SHP77 treated with DMSO at 0.1 percent for 48 hours (cell line): ENCODE measurements around the gene GH2.
A peak's percentile ranks its signal among the peaks of the same experiment; 100 is the strongest.
"Not testable (repeated sequence)": the region's sequence is repeated elsewhere in the genome, so short reads cannot be mapped to it uniquely, and the experiment has no call there.

Experiments
- DNase-seq: peaks from one replicate; lab custom pipeline; 2025; lab: John Stamatoyannopoulos, UW

GH2 gene

GRCh38 chr17:63874061-63874626 lies 7.6 kb downstream of the GH2 start:
- DNase-seq: not testable (repeated sequence)

GRCh38 chr17:63873577-63873976 lies 8.2 kb downstream of the GH2 start, which contains the start of gene CSH2:
TSS of gene CSH2 (minus strand) at chr17:63873677. CDS start at chr17:63873614, 63 bp downstream.
- DNase-seq: not testable (repeated sequence)

- DNase-seq: not testable (repeated sequence)
Measured at GRCh38 chr17:63871646-63872365, 9.9 kb downstream of the GH2 start.

GRCh38 chr17:63870292-63870665 lies 11.5 kb downstream of the GH2 start:
- not testable (repeated sequence) for DNase-seq

GRCh38 chr17:63869491-63870291 lies 12.1 kb downstream of the GH2 start:
- DNase-seq: not testable (repeated sequence)

- not testable (repeated sequence) for DNase-seq
Measured at GRCh38 chr17:63866625-63867024, 15.1 kb downstream of the GH2 start.

- no peak for DNase-seq
Measured at GRCh38 chr17:63859257-63859656, 22.5 kb downstream of the GH2 start.

- not testable (repeated sequence) for DNase-seq
Measured at GRCh38 chr17:63856425-63856824, 25.3 kb downstream of the GH2 start.

- DNase-seq: no peak
Measured at GRCh38 chr17:63855185-63855584, 26.6 kb downstream of the GH2 start.

GRCh38 chr17:63854709-63855108 lies 27.0 kb downstream of the GH2 start:
- no peak for DNase-seq

GRCh38 chr17:63853260-63853659 lies 28.5 kb downstream of the GH2 start:
- no peak for DNase-seq

- no peak for DNase-seq
Measured at GRCh38 chr17:63850401-63850800, 31.3 kb downstream of the GH2 start.

GRCh38 chr17:63848834-63849689 lies 32.7 kb downstream of the GH2 start:
- DNase-seq: no peak

- DNase-seq: no peak
Measured at GRCh38 chr17:63847525-63848249, 34.1 kb downstream of the GH2 start.

- DNase-seq: no peak
Measured at GRCh38 chr17:63845509-63845908, 36.2 kb downstream of the GH2 start.

GRCh38 chr17:63843910-63844677 lies 37.6 kb downstream of the GH2 start:
- DNase-seq: no peak

- not testable (repeated sequence) for DNase-seq
Measured at GRCh38 chr17:63843387-63843888, 38.3 kb downstream of the GH2 start.

GRCh38 chr17:63842540-63843386 lies 39.0 kb downstream of the GH2 start, which contains the start of gene SMARCD2:
TSS of gene SMARCD2 (minus strand) at chr17:63842685. CDS start at chr17:63842674, 11 bp downstream.
- peak; percentile 95 for DNase-seq

GRCh38 chr17:63842173-63842539 lies 39.6 kb downstream of the GH2 start:
- no peak for DNase-seq
